Keratinocyte (primary cell): ENCODE results near the gene LUM. TPM values are rescaled to one million over a fixed set of nuclear protein-coding genes. Genes with fewer than 3 reads are reported as not detected.
A peak's percentile ranks its signal among the peaks of the same experiment; 100 is the strongest.

Experiments
- DNase-seq: peaks from one replicate; pipeline ENCODE4 v3.0.0-alpha.2; 2011; ENCODE audit warnings: low read depth, missing footprints, low spot score
- FAIRE-seq: peaks from 2 replicates; lab custom pipeline; 2011; peaks lifted over from hg19 to GRCh38; lab: Jason Lieb, UNC
- H2AFZ ChIP-seq: 2 replicates; pipeline ENCODE4 v1.6.0; 2012; ENCODE audit warnings: low read length, control low read depth, inconsistent platforms; ENCODE audit not compliant: control insufficient read depth
- H3K27ac ChIP-seq: 2 replicates; pipeline ENCODE4 v1.5.1; 2011; ENCODE audit warnings: low read length; ENCODE audit not compliant: control insufficient read depth, insufficient read depth
- H3K27me3 ChIP-seq: 3 replicates; pipeline ENCODE4 v1.6.0; 2011; ENCODE audit warnings: low read length; ENCODE audit not compliant: control insufficient read depth, insufficient read depth; ENCODE audit errors: extremely low read depth
- H3K36me3 ChIP-seq, 2 experiments: 2 replicates in 1 of 2; 3 replicates in 1 of 2; pipeline ENCODE4 v1.5.1; 2011; ENCODE audit warnings: low read length in 2 of 2, mild to moderate bottlenecking in 1 of 2; ENCODE audit not compliant: control insufficient read depth in 2 of 2, insufficient read depth in 2 of 2; ENCODE audit errors: extremely low read depth in 1 of 2
- H3K4me1 ChIP-seq: 3 replicates; pipeline ENCODE4 v1.5.1; 2011; ENCODE audit warnings: low read length; ENCODE audit not compliant: control insufficient read depth, insufficient read depth; ENCODE audit errors: extremely low read depth
- H3K4me2 ChIP-seq: 3 replicates; pipeline ENCODE4 v1.6.0; 2011; ENCODE audit warnings: low read depth, low read length; ENCODE audit not compliant: control insufficient read depth, insufficient read depth; ENCODE audit errors: extremely low read depth
- H3K4me3 ChIP-seq, 3 experiments: fragments of 200-600 bp in 1 of 3; sonication (generic) in 1 of 3; 2 replicates in 2 of 3; 3 replicates in 1 of 3; pipeline ENCODE4 v1.5.1; 2011 to 2016; ENCODE audit warnings: low read length in 3 of 3, mild to moderate bottlenecking in 3 of 3, control low read depth in 2 of 3, inconsistent platforms in 1 of 3, low read depth in 1 of 3, mixed read lengths in 1 of 3, mixed run types in 1 of 3, moderate library complexity in 1 of 3; ENCODE audit not compliant: control insufficient read depth in 2 of 3, insufficient read depth in 2 of 3; ENCODE audit errors: extremely low read depth in 1 of 3
- H3K79me2 ChIP-seq: 2 replicates; pipeline ENCODE4 v1.6.0; 2012; ENCODE audit warnings: low read length; ENCODE audit not compliant: control insufficient read depth, insufficient read depth
- H3K9ac ChIP-seq: 3 replicates; pipeline ENCODE4 v1.6.0; 2011; ENCODE audit warnings: low read length; ENCODE audit not compliant: control insufficient read depth, insufficient read depth; ENCODE audit errors: extremely low read depth
- H3K9me1 ChIP-seq: 3 replicates; pipeline ENCODE4 v1.6.0; 2011; ENCODE audit warnings: low read length; ENCODE audit not compliant: control insufficient read depth, insufficient read depth; ENCODE audit errors: extremely low read depth
- H3K9me3 ChIP-seq: 2 replicates; pipeline ENCODE4 v1.5.1; 2012; ENCODE audit warnings: low read depth, low read length; ENCODE audit not compliant: control insufficient read depth
- H4K20me1 ChIP-seq: 3 replicates; pipeline ENCODE4 v1.6.0; 2011; ENCODE audit warnings: low read length; ENCODE audit not compliant: control insufficient read depth, insufficient read depth; ENCODE audit errors: extremely low read depth
- EZH2 ChIP-seq: IDR thresholded peaks from one replicate; pipeline ENCODE4 v1.6.1; 2012; ENCODE audit warnings: inconsistent platforms, mild to moderate bottlenecking, low read length, moderate library complexity
- dilution Hi-C: fragments of 300-500 bp; cut with MboI; formaldehyde crosslinking; loops from one replicate; pipeline ENCODE4 v1.7.0; 2020; ENCODE audit warnings: low sequenced_read_pairs; ENCODE audit not compliant: extremely low pct_ligation_motif_present
- polyA plus RNA-seq, 5 experiments: library from polyadenylated mRNA; depleted of rRNA in 3 of 5; stranded (reverse) in 3 of 5; stranded (forward) in 1 of 5; unstranded in 1 of 5; fragments of >200 nt; gene quantifications; 1 replicate in 1 of 5; 2 replicates in 3 of 5; 3 replicates in 1 of 5; pipeline versions ENCODE4 v1.2.1 to v1.2.3, GENCODE V29; 2011 to 2012; ENCODE audit warnings: missing spikeins in 2 of 5, low read depth in 1 of 5, low replicate concordance in 1 of 5
- TF ChIP-seq, protein P1 (sequence below), 3 experiments: IDR thresholded peaks in 1 of 3; conservative IDR thresholded peaks in 1 of 3; optimal IDR thresholded peaks in 1 of 3; 2 replicates in 2 of 3; 3 replicates in 1 of 3; pipeline versions ENCODE3 to v1.5.1; 2011; ENCODE audit warnings: low read length in 3 of 3, mild to moderate bottlenecking in 3 of 3, moderate library complexity in 2 of 3, control low read depth in 1 of 3, inconsistent platforms in 1 of 3; ENCODE audit not compliant: insufficient read depth in 2 of 3; ENCODE audit errors: extremely low read depth in 1 of 3

LUM gene
- polyA plus RNA-seq, 1 donor (not counting 4 experiments of a cell fraction or from before 2014, with no cell fraction given): 0.37 TPM

DNA sequence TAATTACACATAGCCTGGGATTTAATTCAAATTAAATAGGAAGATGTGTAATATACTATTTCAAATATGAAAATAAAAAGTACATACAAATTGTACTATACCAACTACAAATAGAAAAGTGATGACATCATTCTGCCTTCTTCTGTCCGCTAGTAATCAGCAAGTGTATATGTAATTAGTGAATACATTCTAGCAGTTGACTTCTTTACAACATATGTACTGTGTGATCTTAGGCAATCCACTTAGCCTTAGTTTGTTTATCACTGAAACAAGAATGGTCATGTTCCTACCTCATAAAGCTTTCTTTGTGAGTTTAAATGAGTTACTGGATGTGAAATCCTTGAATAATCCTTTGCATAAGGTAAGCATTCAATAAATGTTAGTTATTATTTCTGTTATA lies 7.8 kb upstream of the LUM start:
- no peaks in the 10 kb centered on the region for H3K4me1 ChIP-seq
- no peaks in the 10 kb centered on the region for H3K27me3 ChIP-seq
- peak; percentile 49 for FAIRE-seq
- no peak for DNase-seq
- no peaks in the 10 kb centered on the region for H3K36me3 ChIP-seq
- dilution Hi-C loops: no loop called here
- H3K9me3 ChIP-seq: no peaks in the 10 kb centered on the region
- no peak overlapping the region for H3K4me3 ChIP-seq
- H4K20me1 ChIP-seq: no peaks in the 10 kb centered on the region
- no peak for TF ChIP-seq EZH2
- TF ChIP-seq, protein P1, sequence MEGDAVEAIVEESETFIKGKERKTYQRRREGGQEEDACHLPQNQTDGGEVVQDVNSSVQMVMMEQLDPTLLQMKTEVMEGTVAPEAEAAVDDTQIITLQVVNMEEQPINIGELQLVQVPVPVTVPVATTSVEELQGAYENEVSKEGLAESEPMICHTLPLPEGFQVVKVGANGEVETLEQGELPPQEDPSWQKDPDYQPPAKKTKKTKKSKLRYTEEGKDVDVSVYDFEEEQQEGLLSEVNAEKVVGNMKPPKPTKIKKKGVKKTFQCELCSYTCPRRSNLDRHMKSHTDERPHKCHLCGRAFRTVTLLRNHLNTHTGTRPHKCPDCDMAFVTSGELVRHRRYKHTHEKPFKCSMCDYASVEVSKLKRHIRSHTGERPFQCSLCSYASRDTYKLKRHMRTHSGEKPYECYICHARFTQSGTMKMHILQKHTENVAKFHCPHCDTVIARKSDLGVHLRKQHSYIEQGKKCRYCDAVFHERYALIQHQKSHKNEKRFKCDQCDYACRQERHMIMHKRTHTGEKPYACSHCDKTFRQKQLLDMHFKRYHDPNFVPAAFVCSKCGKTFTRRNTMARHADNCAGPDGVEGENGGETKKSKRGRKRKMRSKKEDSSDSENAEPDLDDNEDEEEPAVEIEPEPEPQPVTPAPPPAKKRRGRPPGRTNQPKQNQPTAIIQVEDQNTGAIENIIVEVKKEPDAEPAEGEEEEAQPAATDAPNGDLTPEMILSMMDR (optimal IDR thresholded peaks at IDR 0.05 in 1 of 3, IDR thresholded peaks at IDR 0.05 in 1 of 3, conservative IDR thresholded peaks at IDR 0.05 in 1 of 3; ENCODE audit: extremely low read depth in 1 of 3, insufficient read depth in 2 of 3, low read length in 3 of 3): no peak
- no peak overlapping the region for H3K27ac ChIP-seq
- H3K9ac ChIP-seq: no peak overlapping the region
- no peaks in the 10 kb centered on the region for H3K79me2 ChIP-seq
- H2AFZ ChIP-seq: peak overlapping the region; percentile 9
- H3K4me2 ChIP-seq: no peak overlapping the region
- no peaks in the 10 kb centered on the region for H3K9me1 ChIP-seq

DNA sequence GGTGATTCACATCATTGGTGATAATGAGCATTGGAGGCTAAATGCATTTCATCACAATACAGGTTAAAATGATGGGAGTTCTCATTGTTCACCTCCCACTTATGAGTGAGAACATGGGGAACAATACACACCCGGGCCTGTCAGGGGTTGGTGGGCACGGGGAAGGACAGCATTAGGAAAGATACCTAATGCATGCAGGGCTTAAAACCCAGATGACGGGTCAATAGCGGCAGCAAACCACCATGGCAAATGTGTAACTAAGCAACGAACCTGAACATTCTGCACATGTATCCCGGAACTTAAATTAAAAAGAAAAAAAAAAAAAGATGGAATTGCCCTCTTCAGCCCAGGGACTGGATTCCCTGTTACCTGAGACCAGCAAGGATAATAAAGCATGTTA lies 2.3 kb upstream of the LUM start:
- Histone ChIP-seq H3K4me1 (peaks cover 6% of the 10 kb centered on the region), H3K36me3 (no peaks in the 10 kb centered on the region), H3K9me3 (no peaks in the 10 kb centered on the region), H3K9ac (no peak overlapping the region), H4K20me1 (no peaks in the 10 kb centered on the region), H2AFZ (no peak overlapping the region), H3K27ac (no peak overlapping the region), H3K27me3 (no peaks in the 10 kb centered on the region), H3K9me1 (no peaks in the 10 kb centered on the region), H3K4me3 (no peak overlapping the region), H3K4me2 (no peak overlapping the region), H3K79me2 (no peaks in the 10 kb centered on the region)
- FAIRE-seq: no peak
- TF ChIP-seq EZH2: no peak
- TF ChIP-seq, protein P1 (optimal IDR thresholded peaks at IDR 0.05 in 1 of 3, IDR thresholded peaks at IDR 0.05 in 1 of 3, conservative IDR thresholded peaks at IDR 0.05 in 1 of 3; ENCODE audit: extremely low read depth in 1 of 3, insufficient read depth in 2 of 3, low read length in 3 of 3): no peak
- no peak for DNase-seq
- dilution Hi-C loops: no loop called here
